Neural cell (in vitro differentiated cells): ENCODE results near the gene DHCR24.

Experiments used
- EP300 ChIP-seq: fragments of 450-650 bp; conservative IDR thresholded peaks from 2 replicates; pipeline ENCODE4 v1.6.1; 2014; ENCODE audit warnings: antibody characterized with exemption, mild to moderate bottlenecking, moderate library complexity; ENCODE audit not compliant: poor library complexity, severe bottlenecking
- EZH2 ChIP-seq: fragments of 200-600, 300-800 bp; shearing (Covaris generic), sonication (generic); IDR thresholded peaks from 2 replicates; pipeline ENCODE4 v1.6.1; 2014; ENCODE audit warnings: antibody characterized with exemption, low read length, borderline replicate concordance, mild to moderate bottlenecking; ENCODE audit not compliant: insufficient read depth, poor library complexity, severe bottlenecking
- MXI1 ChIP-seq: fragments of 450-650 bp; conservative IDR thresholded peaks from 2 replicates; pipeline ENCODE4 v1.6.1; 2014; ENCODE audit warnings: antibody characterized with exemption, mild to moderate bottlenecking; ENCODE audit not compliant: poor library complexity, severe bottlenecking
- POLR2AphosphoS5 ChIP-seq: IDR thresholded peaks from 2 replicates; pipeline ENCODE4 v1.6.1; 2012
- RAD21 ChIP-seq: fragments of 450-650 bp; conservative IDR thresholded peaks from 2 replicates; pipeline ENCODE4 v1.6.1; 2014; ENCODE audit warnings: antibody characterized with exemption, mild to moderate bottlenecking, moderate library complexity
- TF ChIP-seq, protein P1 (sequence below): fragments of 450-650 bp; IDR thresholded peaks from 2 replicates; pipeline ENCODE4 v1.5.1; 2014; ENCODE audit warnings: antibody characterized with exemption, mild to moderate bottlenecking, moderate library complexity; ENCODE audit not compliant: poor library complexity, severe bottlenecking
- TF ChIP-seq, protein P2 (sequence below): IDR thresholded peaks from 2 replicates; pipeline ENCODE4 v1.6.1; 2012; ENCODE audit warnings: borderline replicate concordance

DNA sequence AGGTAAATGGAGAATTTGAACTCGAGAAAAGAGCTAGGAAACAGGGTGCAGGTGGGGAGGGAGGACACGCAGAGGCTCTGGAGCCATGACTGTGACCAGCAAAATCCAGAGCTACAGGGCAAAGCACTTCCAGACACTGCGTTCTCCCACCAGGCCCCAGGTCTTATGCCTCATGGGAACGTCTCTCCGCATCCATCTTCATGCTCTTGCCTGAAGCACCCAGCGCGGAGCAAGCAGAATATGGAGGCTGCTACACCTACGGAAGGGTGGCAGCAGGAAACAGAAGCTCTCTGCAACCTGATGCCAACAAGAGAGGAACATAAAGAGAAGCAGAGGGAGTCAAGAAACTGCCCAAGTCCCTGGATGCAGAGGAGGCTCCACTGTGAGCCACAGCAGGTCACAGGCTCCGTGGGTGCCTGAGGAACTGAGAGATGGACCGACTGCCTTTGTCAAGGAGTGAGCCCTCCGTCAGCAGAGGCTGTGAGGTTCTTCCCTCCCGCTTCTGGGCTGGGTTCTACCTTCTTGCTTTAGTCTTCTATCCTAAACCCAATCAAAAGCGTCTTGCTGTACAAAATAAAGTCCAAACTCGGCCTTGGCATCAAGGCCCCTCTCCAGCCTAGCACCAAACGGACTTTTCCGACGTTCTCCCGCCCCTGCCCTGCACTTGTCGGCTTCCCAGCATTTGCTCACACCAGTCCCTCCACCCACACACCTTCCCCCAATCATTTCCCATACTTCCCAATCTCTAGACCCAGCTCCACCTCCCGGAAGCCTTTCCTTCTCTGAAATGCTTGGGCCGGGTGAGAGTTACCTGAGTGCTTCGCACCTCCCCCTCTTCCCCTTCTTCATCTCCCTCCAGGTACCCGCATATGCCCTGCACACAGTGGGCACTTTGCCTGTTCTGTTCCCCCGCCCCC, 930 bp downstream of the DHCR24 start:
- TF ChIP-seq POLR2AphosphoS5 (no peak), MXI1 (no peak), EP300 (no peak), EZH2 (no peak), RAD21 (no peak)
- TF ChIP-seq, protein P1, sequence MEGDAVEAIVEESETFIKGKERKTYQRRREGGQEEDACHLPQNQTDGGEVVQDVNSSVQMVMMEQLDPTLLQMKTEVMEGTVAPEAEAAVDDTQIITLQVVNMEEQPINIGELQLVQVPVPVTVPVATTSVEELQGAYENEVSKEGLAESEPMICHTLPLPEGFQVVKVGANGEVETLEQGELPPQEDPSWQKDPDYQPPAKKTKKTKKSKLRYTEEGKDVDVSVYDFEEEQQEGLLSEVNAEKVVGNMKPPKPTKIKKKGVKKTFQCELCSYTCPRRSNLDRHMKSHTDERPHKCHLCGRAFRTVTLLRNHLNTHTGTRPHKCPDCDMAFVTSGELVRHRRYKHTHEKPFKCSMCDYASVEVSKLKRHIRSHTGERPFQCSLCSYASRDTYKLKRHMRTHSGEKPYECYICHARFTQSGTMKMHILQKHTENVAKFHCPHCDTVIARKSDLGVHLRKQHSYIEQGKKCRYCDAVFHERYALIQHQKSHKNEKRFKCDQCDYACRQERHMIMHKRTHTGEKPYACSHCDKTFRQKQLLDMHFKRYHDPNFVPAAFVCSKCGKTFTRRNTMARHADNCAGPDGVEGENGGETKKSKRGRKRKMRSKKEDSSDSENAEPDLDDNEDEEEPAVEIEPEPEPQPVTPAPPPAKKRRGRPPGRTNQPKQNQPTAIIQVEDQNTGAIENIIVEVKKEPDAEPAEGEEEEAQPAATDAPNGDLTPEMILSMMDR, result no peak
- TF ChIP-seq, protein P2, sequence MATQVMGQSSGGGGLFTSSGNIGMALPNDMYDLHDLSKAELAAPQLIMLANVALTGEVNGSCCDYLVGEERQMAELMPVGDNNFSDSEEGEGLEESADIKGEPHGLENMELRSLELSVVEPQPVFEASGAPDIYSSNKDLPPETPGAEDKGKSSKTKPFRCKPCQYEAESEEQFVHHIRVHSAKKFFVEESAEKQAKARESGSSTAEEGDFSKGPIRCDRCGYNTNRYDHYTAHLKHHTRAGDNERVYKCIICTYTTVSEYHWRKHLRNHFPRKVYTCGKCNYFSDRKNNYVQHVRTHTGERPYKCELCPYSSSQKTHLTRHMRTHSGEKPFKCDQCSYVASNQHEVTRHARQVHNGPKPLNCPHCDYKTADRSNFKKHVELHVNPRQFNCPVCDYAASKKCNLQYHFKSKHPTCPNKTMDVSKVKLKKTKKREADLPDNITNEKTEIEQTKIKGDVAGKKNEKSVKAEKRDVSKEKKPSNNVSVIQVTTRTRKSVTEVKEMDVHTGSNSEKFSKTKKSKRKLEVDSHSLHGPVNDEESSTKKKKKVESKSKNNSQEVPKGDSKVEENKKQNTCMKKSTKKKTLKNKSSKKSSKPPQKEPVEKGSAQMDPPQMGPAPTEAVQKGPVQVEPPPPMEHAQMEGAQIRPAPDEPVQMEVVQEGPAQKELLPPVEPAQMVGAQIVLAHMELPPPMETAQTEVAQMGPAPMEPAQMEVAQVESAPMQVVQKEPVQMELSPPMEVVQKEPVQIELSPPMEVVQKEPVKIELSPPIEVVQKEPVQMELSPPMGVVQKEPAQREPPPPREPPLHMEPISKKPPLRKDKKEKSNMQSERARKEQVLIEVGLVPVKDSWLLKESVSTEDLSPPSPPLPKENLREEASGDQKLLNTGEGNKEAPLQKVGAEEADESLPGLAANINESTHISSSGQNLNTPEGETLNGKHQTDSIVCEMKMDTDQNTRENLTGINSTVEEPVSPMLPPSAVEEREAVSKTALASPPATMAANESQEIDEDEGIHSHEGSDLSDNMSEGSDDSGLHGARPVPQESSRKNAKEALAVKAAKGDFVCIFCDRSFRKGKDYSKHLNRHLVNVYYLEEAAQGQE, result no peak
